Measurements from ENCODE around the gene LRP1B.

Gene LRP1B

GRCh38 chr2:140596447-140596846, 1534.4 kb downstream of the LRP1B start:
- no peak for TF ChIP-seq CTCF (IDR thresholded peaks at IDR 0.05)
- no peaks in the 10 kb centered on the region for H3K4me1 ChIP-seq (ENCODE audit: control insufficient read depth in 1 of 2, insufficient read depth in 1 of 2, low read depth in 1 of 2, low read length in 1 of 2)
- H3K27me3 ChIP-seq = no peaks in the 10 kb centered on the region
- no peaks in the 10 kb centered on the region for H3K36me3 ChIP-seq
- H3K4me3 ChIP-seq (ENCODE audit: low read depth in 1 of 2, low read length in 1 of 2) = no peak overlapping the region
- H3K9me3 ChIP-seq = no peaks in the 10 kb centered on the region
- H3K27ac ChIP-seq = no peak overlapping the region

GRCh38 chr2:140595107-140595506, 1535.7 kb downstream of the LRP1B start:
- no peak for TF ChIP-seq CTCF (IDR thresholded peaks at IDR 0.05)
- H3K36me3 ChIP-seq = no peaks in the 10 kb centered on the region

GRCh38 chr2:140593132-140593531, 1537.7 kb downstream of the LRP1B start:
- no peak for TF ChIP-seq CTCF (IDR thresholded peaks at IDR 0.05)
- Histone ChIP-seq H3K27ac (no peak overlapping the region), H3K27me3 (no peaks in the 10 kb centered on the region), H3K4me1 (ENCODE audit: control insufficient read depth in 1 of 2, insufficient read depth in 1 of 2, low read depth in 1 of 2, low read length in 1 of 2) (no peaks in the 10 kb centered on the region), H3K4me3 (ENCODE audit: low read depth in 1 of 2, low read length in 1 of 2) (no peak overlapping the region), H3K9me3 (no peaks in the 10 kb centered on the region), H3K36me3 (no peaks in the 10 kb centered on the region)

More at GRCh38 chr2:140595107-140595506, 1535.7 kb downstream of the LRP1B start:
- no peaks in the 10 kb centered on the region for H3K4me1 ChIP-seq (ENCODE audit: control insufficient read depth in 1 of 2, insufficient read depth in 1 of 2, low read depth in 1 of 2, low read length in 1 of 2)
- no peak overlapping the region for H3K4me3 ChIP-seq (ENCODE audit: low read depth in 1 of 2, low read length in 1 of 2)
- no peaks in the 10 kb centered on the region for H3K9me3 ChIP-seq
- no peaks in the 10 kb centered on the region for H3K27me3 ChIP-seq
- no peak overlapping the region for H3K27ac ChIP-seq

GRCh38 chr2:140589696-140590095, 1541.1 kb downstream of the LRP1B start:
- H3K27ac ChIP-seq = no peak overlapping the region

GRCh38 chr2:140589273-140589672, 1541.5 kb downstream of the LRP1B start:
- no peaks in the 10 kb centered on the region for H3K4me1 ChIP-seq (ENCODE audit: control insufficient read depth in 1 of 2, insufficient read depth in 1 of 2, low read depth in 1 of 2, low read length in 1 of 2)
- no peaks in the 10 kb centered on the region for H3K36me3 ChIP-seq
- TF ChIP-seq CTCF (IDR thresholded peaks at IDR 0.05) = no peak
- no peak overlapping the region for H3K27ac ChIP-seq
- no peaks in the 10 kb centered on the region for H3K9me3 ChIP-seq
- H3K4me3 ChIP-seq (ENCODE audit: low read depth in 1 of 2, low read length in 1 of 2) = no peak overlapping the region
- H3K27me3 ChIP-seq = no peaks in the 10 kb centered on the region

More at GRCh38 chr2:140589696-140590095, 1541.1 kb downstream of the LRP1B start:
- Histone ChIP-seq H3K4me3 (ENCODE audit: low read depth in 1 of 2, low read length in 1 of 2) (no peak overlapping the region), H3K36me3 (no peaks in the 10 kb centered on the region), H3K4me1 (ENCODE audit: control insufficient read depth in 1 of 2, insufficient read depth in 1 of 2, low read depth in 1 of 2, low read length in 1 of 2) (no peaks in the 10 kb centered on the region), H3K27me3 (no peaks in the 10 kb centered on the region), H3K9me3 (no peaks in the 10 kb centered on the region)
- TF ChIP-seq CTCF (IDR thresholded peaks at IDR 0.05) = no peak

- no peaks in the 10 kb centered on the region for H3K4me1 ChIP-seq (ENCODE audit: control insufficient read depth in 1 of 2, insufficient read depth in 1 of 2, low read depth in 1 of 2, low read length in 1 of 2)
- H3K27ac ChIP-seq = no peak overlapping the region
- no peak overlapping the region for H3K4me3 ChIP-seq (ENCODE audit: low read depth in 1 of 2, low read length in 1 of 2)
- no peaks in the 10 kb centered on the region for H3K36me3 ChIP-seq
- no peaks in the 10 kb centered on the region for H3K27me3 ChIP-seq
- no peak for TF ChIP-seq CTCF (IDR thresholded peaks at IDR 0.05)
- no peaks in the 10 kb centered on the region for H3K9me3 ChIP-seq
These were observed 1544.4 kb downstream of the LRP1B start for GRCh38 chr2:140586379-140586778.

All from neutrophil (primary cell).